Measurements from ENCODE around the gene KCNH8. TPM values are rescaled to one million over a fixed set of nuclear protein-coding genes. Genes with fewer than 3 reads are reported as not detected.

The KCNH8 gene
- total and polyA plus RNA-seq, 10 of the 15 experiments (the other 5 are each of a cell fraction or from before 2014, with no cell fraction given): under 0.01 to 0.18 (median 0.07) TPM; not detected in 2

DNA sequence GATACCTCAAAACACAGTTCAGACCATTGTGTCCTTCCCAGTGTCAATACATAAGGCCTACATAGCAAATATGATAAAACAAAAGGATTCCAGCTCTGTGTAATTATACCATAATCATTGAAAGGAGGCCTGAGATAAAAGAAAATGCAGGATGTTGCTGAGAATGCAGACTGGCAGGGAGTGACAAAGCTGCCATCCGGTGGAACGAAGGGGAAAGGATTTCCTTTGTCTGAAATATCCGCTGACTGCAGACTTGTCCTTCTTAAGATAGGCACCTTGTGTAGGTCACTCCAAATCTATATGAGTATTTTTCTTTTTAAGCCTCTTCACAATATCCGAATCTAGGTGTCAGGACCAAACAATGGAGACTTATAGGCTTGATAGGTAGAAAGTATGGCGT lies 108.0 kb downstream of the KCNH8 start:
- no peak for FAIRE-seq

More for the DNA sequence above, 108.0 kb downstream of the KCNH8 start:
- H3K9me3 ChIP-seq (replicated peaks; ENCODE audit: control insufficient read depth, insufficient read depth, low read length): no peaks in the 10 kb centered on the region
- ChIA-PET CTCF (interaction anchor here (1.1 kb wide), 1 partner anchor 26 kb away, joined by 3 read pairs; no protein-coding TSS in a partner anchor), POLR2A (no interaction called here), RAD21 (ENCODE audit: unreplicated experiment) (no interaction called here), SMC1A (ENCODE audit: uncharacterized antibody, unreplicated experiment) (interaction anchor here (1.4 kb wide), 1 partner anchor 13 kb away, joined by 4 read pairs; no protein-coding TSS in a partner anchor)
- DNase-seq (ENCODE audit: low read depth, low spot score): no peak
- no peaks in the 10 kb centered on the region for H4K20me1 ChIP-seq (ENCODE audit: control insufficient read depth, insufficient read depth)
- no peaks in the 10 kb centered on the region for H3K27me3 ChIP-seq (replicated peaks in 1 of 2; ENCODE audit: control insufficient read depth in 2 of 2, insufficient read depth in 2 of 2, low read length in 1 of 2)
- no peak overlapping the region for H3K27ac ChIP-seq (ENCODE audit: control insufficient read depth, insufficient read depth)
- no peak overlapping the region for H3K9ac ChIP-seq (ENCODE audit: control insufficient read depth, insufficient read depth, low read length)
- BruUV-seq (replicated peaks): no TSS peak
- intact Hi-C loops (cut with micrococcal nuclease; ENCODE audit: unreplicated experiment) (no loop called here), in situ Hi-C loops (cut with MboI) (no loop called here)
- no peaks in the 10 kb centered on the region for H3K4me1 ChIP-seq (ENCODE audit: control insufficient read depth, insufficient read depth, low read length)
- no peak for ATAC-seq
- no peak overlapping the region for H3K4me2 ChIP-seq (ENCODE audit: control insufficient read depth, insufficient read depth)
- H3K36me3 ChIP-seq (ENCODE audit: control insufficient read depth in 2 of 2, insufficient read depth in 2 of 2, low read length in 1 of 2): no peaks in the 10 kb centered on the region
- no peaks in the 10 kb centered on the region for H3K79me2 ChIP-seq (ENCODE audit: control insufficient read depth, insufficient read depth, low read length)
- TF ChIP-seq POU2F2 (IDR thresholded peaks at IDR 0.05; ENCODE audit: borderline replicate concordance, low read depth, low read length): no peak
- no peak for TF ChIP-seq GABPA (IDR thresholded peaks at IDR 0.05; ENCODE audit: low read depth)
- no peak for TF ChIP-seq NBN (IDR thresholded peaks at IDR 0.05)
- TF ChIP-seq, protein P1, sequence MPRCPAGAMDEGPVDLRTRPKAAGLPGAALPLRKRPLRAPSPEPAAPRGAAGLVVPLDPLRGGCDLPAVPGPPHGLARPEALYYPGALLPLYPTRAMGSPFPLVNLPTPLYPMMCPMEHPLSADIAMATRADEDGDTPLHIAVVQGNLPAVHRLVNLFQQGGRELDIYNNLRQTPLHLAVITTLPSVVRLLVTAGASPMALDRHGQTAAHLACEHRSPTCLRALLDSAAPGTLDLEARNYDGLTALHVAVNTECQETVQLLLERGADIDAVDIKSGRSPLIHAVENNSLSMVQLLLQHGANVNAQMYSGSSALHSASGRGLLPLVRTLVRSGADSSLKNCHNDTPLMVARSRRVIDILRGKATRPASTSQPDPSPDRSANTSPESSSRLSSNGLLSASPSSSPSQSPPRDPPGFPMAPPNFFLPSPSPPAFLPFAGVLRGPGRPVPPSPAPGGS (IDR thresholded peaks at IDR 0.05; ENCODE audit: borderline replicate concordance, insufficient read depth, low read depth, low read length, poor library complexity, severe bottlenecking): no peak
- TF ChIP-seq BMI1 (IDR thresholded peaks at IDR 0.05; ENCODE audit: borderline replicate concordance): no peak
- no peak for TF ChIP-seq SP1 (IDR thresholded peaks at IDR 0.05; ENCODE audit: low read depth, low read length)
- TF ChIP-seq, protein P2, sequence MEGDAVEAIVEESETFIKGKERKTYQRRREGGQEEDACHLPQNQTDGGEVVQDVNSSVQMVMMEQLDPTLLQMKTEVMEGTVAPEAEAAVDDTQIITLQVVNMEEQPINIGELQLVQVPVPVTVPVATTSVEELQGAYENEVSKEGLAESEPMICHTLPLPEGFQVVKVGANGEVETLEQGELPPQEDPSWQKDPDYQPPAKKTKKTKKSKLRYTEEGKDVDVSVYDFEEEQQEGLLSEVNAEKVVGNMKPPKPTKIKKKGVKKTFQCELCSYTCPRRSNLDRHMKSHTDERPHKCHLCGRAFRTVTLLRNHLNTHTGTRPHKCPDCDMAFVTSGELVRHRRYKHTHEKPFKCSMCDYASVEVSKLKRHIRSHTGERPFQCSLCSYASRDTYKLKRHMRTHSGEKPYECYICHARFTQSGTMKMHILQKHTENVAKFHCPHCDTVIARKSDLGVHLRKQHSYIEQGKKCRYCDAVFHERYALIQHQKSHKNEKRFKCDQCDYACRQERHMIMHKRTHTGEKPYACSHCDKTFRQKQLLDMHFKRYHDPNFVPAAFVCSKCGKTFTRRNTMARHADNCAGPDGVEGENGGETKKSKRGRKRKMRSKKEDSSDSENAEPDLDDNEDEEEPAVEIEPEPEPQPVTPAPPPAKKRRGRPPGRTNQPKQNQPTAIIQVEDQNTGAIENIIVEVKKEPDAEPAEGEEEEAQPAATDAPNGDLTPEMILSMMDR (IDR thresholded peaks at IDR 0.05 in 2 of 3, conservative IDR thresholded peaks at IDR 0.05 in 1 of 3; ENCODE audit: control insufficient read depth in 2 of 3, extremely low read depth in 1 of 3, insufficient read depth in 1 of 3, low read depth in 3 of 3, low read length in 3 of 3): peak in 1 of 3 experiments; percentile 13; a peak in 1 of 6 replicates
- no peak overlapping the region for H2AFZ ChIP-seq (ENCODE audit: control insufficient read depth, low read depth, low read length)
- H3K4me3 ChIP-seq: no peak overlapping the region
- 76% methylated on average over 5 of the region's 5 CpGs for WGBS (ENCODE audit: insufficient coverage, insufficient replicate concordance, low lambda C conversion rate, missing lambda C conversion rate)
